ENCODE measurements around the gene CACNA2D4.

The CACNA2D4 gene

GRCh38 chr12:1834186-1834925 is 84.1 kb downstream of the CACNA2D4 start:
- DNase-seq (ENCODE audit: low read depth) = no peak

GRCh38 chr12:1833596-1834028 is 84.8 kb downstream of the CACNA2D4 start:
- TF ChIP-seq CTCF (IDR thresholded peaks at IDR 0.05; ENCODE audit: low read depth, low read length, missing control alignments) = no peak
- H3K4me3 ChIP-seq (ENCODE audit: low read depth, low read length) = no peak overlapping the region
- no peak for DNase-seq (ENCODE audit: low read depth)

More at GRCh38 chr12:1834186-1834925, 84.1 kb downstream of the CACNA2D4 start:
- no peak overlapping the region for H3K4me3 ChIP-seq (ENCODE audit: low read depth, low read length)
- TF ChIP-seq CTCF (IDR thresholded peaks at IDR 0.05; ENCODE audit: low read depth, low read length, missing control alignments) = no peak

GRCh38 chr12:1832801-1833595 is 85.5 kb downstream of the CACNA2D4 start:
- no peak for TF ChIP-seq CTCF (IDR thresholded peaks at IDR 0.05; ENCODE audit: low read depth, low read length, missing control alignments)
- no peak overlapping the region for H3K4me3 ChIP-seq (ENCODE audit: low read depth, low read length)
- no peak for DNase-seq (ENCODE audit: low read depth)

- TF ChIP-seq CTCF (IDR thresholded peaks at IDR 0.05; ENCODE audit: low read depth, low read length, missing control alignments) = no peak
- no peak for DNase-seq (ENCODE audit: low read depth)
- H3K4me3 ChIP-seq (ENCODE audit: low read depth, low read length) = no peak overlapping the region
Measured at GRCh38 chr12:1830981-1831963, 87.2 kb downstream of the CACNA2D4 start.

GRCh38 chr12:1830401-1830845 is 88.0 kb downstream of the CACNA2D4 start:
- H3K4me3 ChIP-seq (ENCODE audit: low read depth, low read length) = no peak overlapping the region
- DNase-seq (ENCODE audit: low read depth) = no peak
- no peak for TF ChIP-seq CTCF (IDR thresholded peaks at IDR 0.05; ENCODE audit: low read depth, low read length, missing control alignments)

- no peak for DNase-seq (ENCODE audit: low read depth)
- TF ChIP-seq CTCF (IDR thresholded peaks at IDR 0.05; ENCODE audit: low read depth, low read length, missing control alignments) = no peak
- no peak overlapping the region for H3K4me3 ChIP-seq (ENCODE audit: low read depth, low read length)
Measured at GRCh38 chr12:1829306-1829900, 89.0 kb downstream of the CACNA2D4 start.
